Testis (tissue), 2 donors: ENCODE measurements around the gene IL25.

Experiments
- CTCF ChIP-seq, 3 experiments: fragments of 450-650 bp in 2 of 3; fragments of 200-600 bp in 1 of 3; sonication (generic) in 1 of 3; IDR thresholded peaks; one replicate each; pipeline ENCODE4 v1.5.1; 2016 to 2019; ENCODE audit warnings: antibody characterized with exemption in 3 of 3, mild to moderate bottlenecking in 2 of 3, moderate library complexity in 1 of 3
- POLR2A ChIP-seq: fragments of 450-650 bp; IDR thresholded peaks from one replicate; pipeline ENCODE4 v1.6.1; 2017; ENCODE audit warnings: antibody characterized with exemption, mild to moderate bottlenecking, moderate library complexity

- no peak for TF ChIP-seq CTCF (IDR thresholded peaks at IDR 0.05)
- TF ChIP-seq POLR2A: no peak
These were observed 35.1 kb downstream of the IL25 start, which contains the start of gene MYH6 for GRCh38 chr14:23407516-23408306.
